Measurements from ENCODE around the gene CBX3. TPM values are rescaled to one million over a fixed set of nuclear protein-coding genes. Genes with fewer than 3 reads are reported as not detected.
A peak's percentile ranks its signal among the peaks of the same experiment; 100 is the strongest.

CBX3 gene
- total and polyA plus RNA-seq, 2 of the 13 experiments (the other 11 are each of a cell fraction or from before 2014, with no cell fraction given): 53.9 to 249 TPM

DNA sequence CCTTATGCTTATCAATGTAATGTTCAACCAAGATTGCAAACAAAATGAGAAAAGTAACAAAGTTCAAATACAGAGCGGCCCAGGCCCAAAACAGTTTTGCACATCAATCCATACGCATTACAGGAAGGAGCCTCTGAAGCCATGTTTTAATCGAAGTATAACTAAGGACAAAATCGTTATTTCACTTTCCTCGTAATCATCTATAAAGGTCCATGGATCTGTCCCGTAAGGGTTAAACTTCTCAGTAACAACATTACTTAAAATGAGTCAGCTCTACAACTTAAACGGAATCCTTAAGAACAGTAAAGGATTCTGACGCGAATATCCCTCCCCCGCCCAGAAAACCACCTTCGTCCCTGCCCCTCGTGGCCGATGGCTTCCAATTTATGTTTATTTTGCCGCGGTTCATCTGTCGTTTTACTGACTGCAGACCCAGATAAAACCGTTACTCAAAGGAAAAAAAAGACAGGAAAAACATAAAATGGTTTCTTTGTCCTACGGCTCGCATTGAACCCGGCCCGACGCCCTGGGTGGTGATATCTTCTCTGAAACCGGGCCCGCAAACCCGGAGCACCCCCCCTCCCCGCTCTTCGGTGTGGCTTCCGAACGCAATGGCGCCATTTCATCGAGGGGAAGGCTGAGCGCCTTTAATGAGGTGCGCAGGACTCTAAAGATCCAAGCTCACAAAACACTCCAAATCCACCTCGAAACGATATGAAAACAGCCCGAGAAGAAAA, 2.1 kb upstream of the CBX3 start:
- CTCF ChIA-PET (ENCODE audit: low intra/inter-chr PET ratio, low total read pairs): no interaction called here
- H3K4me1 ChIP-seq (ENCODE audit: insufficient read depth, low read length): peaks cover 42% of the 10 kb centered on the region
- WGBS (ENCODE audit: low lambda C conversion rate): under 1% methylated on average over 36 of the region's 36 CpGs
- peaks cover 9 to 31% of the 10 kb centered on the region in 2 experiments for H3K36me3 ChIP-seq (replicated peaks in 1 of 2; ENCODE audit: control insufficient read depth in 1 of 2, insufficient read depth in 2 of 2, low read length in 2 of 2)
- intact Hi-C loops (cut with micrococcal nuclease; ENCODE audit: unreplicated experiment): loop anchor here (2.0 to 5.0 kb wide), 6 partner anchors 47 to 307 kb away; partner anchors contain the start of genes NFE2L3 and SNX10
- BruUV-seq (replicated peaks): no TSS peak
- H3K4me3 ChIP-seq (replicated peaks in 1 of 3; ENCODE audit: insufficient read depth in 1 of 3, low read depth in 2 of 3, low read length in 3 of 3): peak overlapping the region; percentile 99
- peak overlapping the region; percentile 100 for H3K9ac ChIP-seq (ENCODE audit: insufficient read depth, low read depth, low read length)
- POLR2A ChIA-PET: interaction anchor here (0.6 to 5.8 kb wide), 21 partner anchors 8 to 934 kb away, joined by 3 to 40 read pairs (median 4); partner anchors contain the start of gene NFE2L3
- peak overlapping the region; percentile 77 for H3K4me2 ChIP-seq (ENCODE audit: low read depth, low read length)
- ATAC-seq: peak; percentile 2; the same call in 1 of the 3 replicates
- peaks cover 88% of the 10 kb centered on the region for H3K79me2 ChIP-seq (ENCODE audit: insufficient read depth, low read length)
- H4K20me1 ChIP-seq (ENCODE audit: insufficient read depth, low read length): peaks cover 70% of the 10 kb centered on the region
- in situ Hi-C loops (cut with HindIII; ENCODE audit: extremely low pct_ligation_motif_present, low pct_unique_long_range_greater_than_20kb): loop anchor here (10.0 kb wide), 1 partner anchor 165 kb away; no protein-coding TSS in a partner anchor
- FAIRE-seq: no peak
- no peak for DNase-seq (ENCODE audit: low spot score)
- H3K9me3 ChIP-seq (ENCODE audit: low read length): no peaks in the 10 kb centered on the region
- H3K27me3 ChIP-seq (ENCODE audit: control insufficient read depth in 1 of 2, insufficient read depth in 2 of 2, low read length in 2 of 2): no peaks in the 10 kb centered on the region; a peak in 1 of 5 replicates
- H3K27ac ChIP-seq (ENCODE audit: extremely low read length, insufficient read depth, low read length): peak overlapping the region; percentile 99
- no peak overlapping the region for H2AFZ ChIP-seq (ENCODE audit: low read length)
- TF ChIP-seq AGO1 (IDR thresholded peaks at IDR 0.05; ENCODE audit: low read depth, low read length, poor library complexity, severe bottlenecking): peak; percentile 68
- TF ChIP-seq GABPA (IDR thresholded peaks at IDR 0.05; ENCODE audit: low read depth, low read length): no peak
- TF ChIP-seq GABPA (CRISPR knock-in tag; IDR thresholded peaks at IDR 0.05; ENCODE audit: low read depth): 0 out of 2 replicates have a peak, but pooled peaks have one; percentile 31
- 0 out of 2 replicates have a peak, but pooled peaks have one; percentile 50 for TF ChIP-seq ZBTB8A (CRISPR knock-in tag; IDR thresholded peaks at IDR 0.05; ENCODE audit: borderline replicate concordance, low read depth)
- TF ChIP-seq, protein P1, sequence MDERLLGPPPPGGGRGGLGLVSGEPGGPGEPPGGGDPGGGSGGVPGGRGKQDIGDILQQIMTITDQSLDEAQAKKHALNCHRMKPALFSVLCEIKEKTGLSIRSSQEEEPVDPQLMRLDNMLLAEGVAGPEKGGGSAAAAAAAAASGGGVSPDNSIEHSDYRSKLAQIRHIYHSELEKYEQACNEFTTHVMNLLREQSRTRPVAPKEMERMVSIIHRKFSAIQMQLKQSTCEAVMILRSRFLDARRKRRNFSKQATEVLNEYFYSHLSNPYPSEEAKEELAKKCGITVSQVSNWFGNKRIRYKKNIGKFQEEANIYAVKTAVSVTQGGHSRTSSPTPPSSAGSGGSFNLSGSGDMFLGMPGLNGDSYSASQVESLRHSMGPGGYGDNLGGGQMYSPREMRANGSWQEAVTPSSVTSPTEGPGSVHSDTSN (CRISPR knock-in tag; IDR thresholded peaks at IDR 0.05): no peak
- TF ChIP-seq HES4 (CRISPR knock-in tag; IDR thresholded peaks at IDR 0.05; ENCODE audit: borderline replicate concordance): no peak
- TF ChIP-seq SIN3A (IDR thresholded peaks at IDR 0.05; ENCODE audit: borderline replicate concordance, low read depth, low read length): peak; percentile 20; the same call in 1 of the 2 replicates
- peak; percentile 10; the same call in 1 of the 2 replicates for TF ChIP-seq PHF8 (CRISPR knock-in tag; IDR thresholded peaks at IDR 0.05)
- peak; percentile 26; the same call in 1 of the 2 replicates for TF ChIP-seq KAT7 (CRISPR knock-in tag; IDR thresholded peaks at IDR 0.05; ENCODE audit: borderline replicate concordance)
- 0 out of 2 replicates have a peak, but pooled peaks have one; percentile 43 for TF ChIP-seq ZNF652 (CRISPR knock-in tag; IDR thresholded peaks at IDR 0.05; ENCODE audit: borderline replicate concordance, low read depth)
- TF ChIP-seq XRCC5 (optimal IDR thresholded peaks at IDR 0.05; ENCODE audit: low read length): peak; percentile 4
- TF ChIP-seq TRIM24 (CRISPR knock-in tag; IDR thresholded peaks at IDR 0.05): no peak
- peak; percentile 23; the same call in 1 of the 2 replicates for TF ChIP-seq NFIC (IDR thresholded peaks at IDR 0.05; ENCODE audit: low read length)
- TF ChIP-seq RBFOX2 (IDR thresholded peaks at IDR 0.05; ENCODE audit: low read depth, low read length): peak; percentile 68
- TF ChIP-seq, protein P2, sequence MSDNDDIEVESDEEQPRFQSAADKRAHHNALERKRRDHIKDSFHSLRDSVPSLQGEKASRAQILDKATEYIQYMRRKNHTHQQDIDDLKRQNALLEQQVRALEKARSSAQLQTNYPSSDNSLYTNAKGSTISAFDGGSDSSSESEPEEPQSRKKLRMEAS (IDR thresholded peaks at IDR 0.05): 0 out of 2 replicates have a peak, but pooled peaks have one; percentile 8
- 0 out of 2 replicates have a peak, but pooled peaks have one; percentile 17 for TF ChIP-seq NCOR1 (IDR thresholded peaks at IDR 0.05; ENCODE audit: borderline replicate concordance, low read length)
- no peak for TF ChIP-seq PPARG (CRISPR knock-in tag; conservative IDR thresholded peaks at IDR 0.05)
- TF ChIP-seq, protein P3, sequence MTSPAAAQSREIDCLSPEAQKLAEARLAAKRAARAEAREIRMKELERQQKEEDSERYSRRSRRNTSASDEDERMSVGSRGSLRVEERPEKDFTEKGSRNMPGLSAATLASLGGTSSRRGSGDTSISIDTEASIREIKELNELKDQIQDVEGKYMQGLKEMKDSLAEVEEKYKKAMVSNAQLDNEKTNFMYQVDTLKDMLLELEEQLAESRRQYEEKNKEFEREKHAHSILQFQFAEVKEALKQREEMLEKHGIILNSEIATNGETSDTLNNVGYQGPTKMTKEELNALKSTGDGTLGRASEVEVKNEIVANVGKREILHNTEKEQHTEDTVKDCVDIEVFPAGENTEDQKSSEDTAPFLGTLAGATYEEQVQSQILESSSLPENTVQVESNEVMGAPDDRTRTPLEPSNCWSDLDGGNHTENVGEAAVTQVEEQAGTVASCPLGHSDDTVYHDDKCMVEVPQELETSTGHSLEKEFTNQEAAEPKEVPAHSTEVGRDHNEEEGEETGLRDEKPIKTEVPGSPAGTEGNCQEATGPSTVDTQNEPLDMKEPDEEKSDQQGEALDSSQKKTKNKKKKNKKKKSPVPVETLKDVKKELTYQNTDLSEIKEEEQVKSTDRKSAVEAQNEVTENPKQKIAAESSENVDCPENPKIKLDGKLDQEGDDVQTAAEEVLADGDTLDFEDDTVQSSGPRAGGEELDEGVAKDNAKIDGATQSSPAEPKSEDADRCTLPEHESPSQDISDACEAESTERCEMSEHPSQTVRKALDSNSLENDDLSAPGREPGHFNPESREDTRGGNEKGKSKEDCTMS (CRISPR knock-in tag; conservative IDR thresholded peaks at IDR 0.05): no peak
- TF ChIP-seq FIP1L1 (IDR thresholded peaks at IDR 0.05; ENCODE audit: borderline replicate concordance, insufficient read depth, low read depth, low read length): no peak
- peak; percentile 4; the same call in 1 of the 2 replicates for TF ChIP-seq GLI4 (CRISPR knock-in tag; IDR thresholded peaks at IDR 0.05; ENCODE audit: borderline replicate concordance)
- TF ChIP-seq ZEB1 (IDR thresholded peaks at IDR 0.05; ENCODE audit: insufficient replicate concordance, low read depth): peak; percentile 34

Measured in HepG2 (cell line).